NCI-H1436 treated with DMSO at 0.1 percent for 48 hours (cell line): Measurements from ENCODE around the gene PYY.
"Not testable (repeated sequence)": the region's sequence is repeated elsewhere in the genome, so short reads cannot be mapped to it uniquely, and the experiment has no call there.

Experiments
- DNase-seq: peaks from one replicate; lab custom pipeline; 2025; lab: John Stamatoyannopoulos, UW

The PYY gene

GRCh38 chr17:43945074-43945829, 8.5 kb downstream of the PYY start:
- DNase-seq, result no peak

DNA sequence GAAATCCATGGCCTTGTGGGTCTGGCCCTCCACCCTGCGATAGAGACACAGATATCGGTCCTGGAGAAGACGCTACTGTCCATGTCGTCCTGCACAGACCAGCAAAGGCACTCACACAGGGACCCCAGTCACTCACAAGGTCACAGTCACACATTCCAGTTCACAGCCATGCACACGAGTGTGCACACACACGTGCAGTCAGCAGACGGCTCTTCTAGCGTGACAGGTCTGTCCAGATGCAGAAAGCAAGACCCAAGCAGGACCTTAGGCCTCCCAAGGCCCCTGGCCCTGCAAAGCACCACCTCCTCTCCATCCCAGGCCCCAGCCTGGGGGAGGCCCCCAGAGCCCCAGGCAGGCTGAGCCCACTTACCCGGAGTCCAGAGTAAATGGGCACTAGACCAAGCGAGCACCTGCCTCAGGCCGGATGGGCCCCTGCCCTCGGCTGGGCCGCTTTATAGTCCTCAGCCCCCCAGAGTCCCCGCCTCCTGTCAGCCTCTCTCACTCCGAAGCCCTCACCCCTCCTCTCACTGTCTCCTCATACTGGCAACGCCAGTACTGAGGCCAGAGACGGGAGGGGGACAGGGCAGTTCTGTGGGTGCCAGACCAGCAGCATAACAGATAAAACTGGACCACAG, 11.6 kb downstream of the PYY start, which contains the start of gene PPY:
PPY (minus strand) TSS at position 426 of the 635 bp plus-strand sequence. CDS start 822 bp downstream, outside the sequence.
- DNase-seq, result no peak

DNA sequence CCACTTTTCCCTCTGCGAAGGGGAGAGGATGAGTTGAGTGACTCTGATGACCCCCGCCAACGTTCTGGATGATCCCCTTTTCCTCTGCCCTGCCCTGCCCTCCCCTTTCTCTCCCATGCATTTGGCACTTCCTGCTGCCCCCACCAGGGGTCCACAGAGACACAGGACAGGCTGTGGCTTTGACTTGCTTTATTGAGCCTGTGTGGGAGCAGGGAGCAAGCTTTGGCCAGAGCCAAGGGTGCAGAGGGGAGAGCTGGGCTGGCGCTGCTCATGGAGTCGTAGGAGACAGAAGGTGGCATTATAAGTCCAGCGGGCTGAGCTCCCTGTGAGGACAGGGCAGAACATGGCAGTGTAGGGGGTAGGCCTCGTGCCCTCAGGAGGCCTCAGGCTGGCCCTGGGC, 13.1 kb downstream of the PYY start:
- DNase-seq, result no peak

DNA sequence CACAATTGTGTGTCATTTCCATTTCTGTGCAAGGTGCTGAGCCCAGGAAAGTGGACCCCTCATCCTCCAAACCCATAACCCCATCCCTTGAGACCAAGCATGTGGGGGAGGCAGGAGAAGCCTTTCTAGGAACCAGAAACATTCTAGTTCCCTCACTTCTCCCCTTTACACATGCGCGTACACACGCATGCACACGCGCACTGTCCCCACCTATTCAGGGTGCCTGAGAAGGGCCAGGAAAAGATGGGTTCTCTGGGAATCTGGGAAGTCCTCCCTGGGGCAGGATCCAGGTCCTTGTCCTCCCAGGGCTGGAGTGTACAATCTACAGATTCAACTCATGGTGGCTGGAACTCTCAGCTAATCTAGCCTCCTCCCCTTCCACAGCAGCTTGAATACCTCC, 13.9 kb downstream of the PYY start:
- DNase-seq, result no peak

- DNase-seq, result not testable (repeated sequence)
Measured at GRCh38 chr17:43939452-43939851, 14.3 kb downstream of the PYY start.

- DNase-seq, result no peak
Measured at GRCh38 chr17:43938838-43939182, 14.9 kb downstream of the PYY start.

DNA sequence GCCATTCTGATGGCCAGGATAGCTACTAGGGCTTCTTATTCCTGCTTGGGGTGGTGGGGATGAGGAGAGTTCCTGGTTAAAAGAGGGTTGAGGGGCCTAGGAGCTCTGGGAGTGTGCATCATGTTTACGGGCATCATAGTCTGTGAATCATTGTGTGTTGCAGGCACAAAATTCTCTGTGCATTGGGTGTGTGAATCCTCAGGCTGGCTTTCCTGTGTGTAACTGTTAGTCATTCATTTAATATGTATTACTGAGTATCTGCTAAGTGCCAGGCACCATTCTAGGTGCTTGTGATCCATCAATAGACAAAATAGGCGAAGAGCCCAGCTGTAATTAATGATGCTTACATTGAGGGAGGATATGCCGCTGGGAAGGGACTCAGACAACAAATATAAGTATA, 17.3 kb downstream of the PYY start:
- no peak for DNase-seq

DNA sequence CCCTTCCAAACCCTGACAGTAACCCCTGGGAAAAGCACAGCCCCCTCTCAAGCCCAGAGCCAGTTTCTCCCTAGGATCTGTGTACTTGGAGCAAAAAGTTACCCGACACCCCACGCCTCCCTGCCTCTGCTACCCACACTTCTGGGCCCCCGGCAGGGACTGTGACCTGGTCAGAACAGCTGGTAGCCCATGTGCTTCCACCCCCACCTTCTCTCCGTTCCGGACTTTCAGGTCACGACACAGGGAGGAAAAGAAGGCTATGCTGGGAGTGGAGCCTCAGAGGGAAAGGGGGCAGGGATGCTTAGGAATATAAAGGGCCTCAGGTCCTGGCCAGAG, 17.8 kb downstream of the PYY start:
- DNase-seq, result no peak

GRCh38 chr17:43935204-43935925, 18.4 kb downstream of the PYY start:
- no peak for DNase-seq

- no peak for DNase-seq
Measured at GRCh38 chr17:43932923-43933322, 20.8 kb downstream of the PYY start.

DNA sequence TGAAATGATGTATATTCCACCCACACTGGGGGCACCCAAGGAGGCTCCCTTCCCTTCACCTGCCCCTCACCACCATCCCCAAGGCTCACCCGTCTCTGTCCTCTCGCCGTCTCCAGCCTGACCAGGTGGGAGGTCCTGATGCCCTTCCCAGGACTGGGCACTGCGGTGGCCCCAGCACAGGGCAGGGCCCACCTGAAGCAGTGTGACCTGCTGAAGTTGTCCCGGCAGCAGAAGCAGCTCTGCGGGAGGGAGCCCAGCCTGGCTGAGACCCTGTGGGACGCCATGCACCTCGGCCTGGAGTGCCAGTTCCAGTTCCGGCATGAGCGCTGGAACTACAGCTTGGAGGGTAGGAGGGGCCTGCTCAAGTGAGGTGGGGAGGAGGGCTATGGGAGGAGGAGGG, 21.4 kb downstream of the PYY start:
- DNase-seq, result no peak

- no peak for DNase-seq
Measured at GRCh38 chr17:43931062-43931571, 22.6 kb downstream of the PYY start.

GRCh38 chr17:43928609-43929008, 25.1 kb downstream of the PYY start:
- DNase-seq, result no peak

DNA sequence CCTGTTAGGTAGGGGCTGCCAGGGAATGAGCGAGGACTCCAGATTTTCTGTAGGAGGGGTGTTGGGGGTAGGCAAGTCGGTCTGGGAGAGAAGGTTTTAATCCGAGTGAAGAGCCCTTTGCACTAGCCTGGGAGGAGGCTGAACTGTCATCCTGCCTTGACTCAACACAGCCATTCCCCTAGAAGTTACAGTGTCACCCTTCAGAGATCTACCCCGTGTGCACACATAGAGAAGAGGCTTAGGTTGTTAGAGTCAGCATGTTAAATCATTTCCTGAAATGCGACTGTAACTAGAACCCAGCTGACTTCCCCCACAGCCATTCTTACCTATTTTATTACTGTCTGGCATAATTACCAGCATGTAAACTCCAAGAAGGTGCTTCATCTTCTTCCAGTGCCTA, 25.8 kb downstream of the PYY start:
- DNase-seq, result not testable (repeated sequence)

DNA sequence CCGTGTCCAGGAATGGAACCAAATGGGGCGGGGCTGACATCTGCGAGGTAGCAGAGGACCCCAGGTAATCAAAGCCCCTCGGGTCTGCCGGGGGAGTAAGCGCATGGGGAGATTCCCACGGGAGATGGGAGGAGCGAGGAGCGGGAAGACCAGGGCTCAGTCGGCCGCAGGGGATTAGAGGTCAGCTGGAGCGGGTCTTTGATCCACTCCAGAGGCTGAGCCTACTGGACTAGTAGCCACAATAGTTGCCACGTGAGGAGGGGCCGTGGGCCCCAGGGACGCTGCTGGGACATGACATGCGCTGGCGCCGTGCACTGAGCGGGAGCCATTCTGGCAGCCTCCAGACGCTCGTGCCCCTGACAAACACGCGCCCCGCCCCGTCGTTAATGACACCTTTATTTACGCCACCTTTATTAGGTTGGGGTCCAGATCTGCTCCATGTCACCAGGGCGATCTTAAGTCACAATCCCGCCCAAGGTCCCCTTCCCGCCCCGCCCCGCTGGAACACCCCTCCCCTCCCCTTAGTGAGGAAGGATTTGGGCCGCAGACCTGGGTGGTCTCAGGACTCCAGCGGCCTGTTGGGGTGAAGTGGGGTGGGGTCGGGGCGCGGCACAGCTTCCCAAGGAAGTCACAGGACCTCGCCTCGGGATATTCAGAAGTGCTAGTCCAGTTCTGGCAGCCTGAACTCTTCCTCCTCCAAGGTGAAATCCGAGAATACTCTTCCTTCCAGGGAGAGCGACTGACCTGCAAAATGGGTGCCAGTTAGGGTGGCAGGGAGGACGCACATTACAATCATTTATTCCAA, 26.5 kb downstream of the PYY start:
- DNase-seq, result no peak

- DNase-seq, result no peak
Measured at GRCh38 chr17:43924558-43924957, 29.2 kb downstream of the PYY start.

GRCh38 chr17:43920500-43921095, 33.1 kb downstream of the PYY start:
- no peak for DNase-seq

- no peak for DNase-seq
Measured at GRCh38 chr17:43918026-43918389, 35.7 kb downstream of the PYY start.

DNA sequence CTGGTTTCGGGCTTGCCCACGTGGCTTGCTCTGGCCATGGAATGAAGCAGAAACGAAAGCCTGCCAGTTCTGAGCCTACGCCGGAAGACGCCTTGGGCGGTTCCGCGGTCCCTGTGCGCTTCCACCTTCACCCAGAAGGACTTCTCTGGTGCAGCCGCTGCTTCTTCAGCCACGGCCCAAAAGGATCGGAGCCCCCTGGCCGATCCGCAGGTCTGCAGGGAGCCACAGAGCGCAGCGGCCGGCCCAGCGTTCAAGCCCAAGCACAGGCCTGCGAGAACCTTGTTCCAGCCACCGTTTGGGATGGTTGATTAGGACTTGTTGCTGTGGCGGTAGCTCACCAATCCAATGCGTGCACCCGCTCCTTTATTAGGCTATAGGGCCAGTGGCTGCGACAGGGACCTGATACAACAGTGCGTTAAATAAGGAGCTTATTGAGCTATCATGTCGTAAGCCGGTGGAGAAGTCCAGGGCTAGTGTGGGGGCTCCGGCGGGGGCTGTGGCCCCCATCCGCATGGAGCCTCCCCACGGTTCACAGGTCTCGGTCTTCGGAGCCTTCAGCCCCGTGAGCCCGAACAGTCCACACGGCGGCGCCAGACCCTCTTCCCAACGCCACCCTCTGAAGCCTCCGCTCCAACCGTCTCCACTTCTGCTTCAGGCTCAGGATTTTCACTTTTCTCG, 36.3 kb downstream of the PYY start:
- no peak for DNase-seq

- no peak for DNase-seq
Measured at GRCh38 chr17:43917016-43917347, 36.8 kb downstream of the PYY start.

DNA sequence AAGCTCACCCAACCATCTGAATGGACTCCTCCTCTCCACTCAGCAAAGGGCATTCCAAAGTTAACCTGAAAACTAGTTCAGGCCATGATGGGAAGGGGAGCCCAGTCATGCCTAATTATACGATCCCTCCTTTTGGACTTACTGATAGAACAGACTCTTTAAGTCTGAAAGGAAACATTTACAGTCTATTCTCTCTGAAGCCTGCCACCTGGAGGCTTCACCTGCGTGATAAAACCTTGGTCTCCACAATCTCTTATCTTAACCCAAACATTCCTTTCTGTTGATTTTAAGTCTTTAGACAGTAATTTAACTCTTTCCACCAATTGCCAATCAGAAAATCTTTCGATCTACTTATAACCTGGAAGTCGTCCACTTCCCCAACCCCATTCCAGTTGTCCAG, 37.4 kb downstream of the PYY start:
- no peak for DNase-seq
